CD4-positive, CD25-positive, alpha-beta regulatory T cell (primary cell): ENCODE measurements around the gene SBNO2. TPM values are rescaled to one million over a fixed set of nuclear protein-coding genes. Genes with fewer than 3 reads are reported as not detected.

Experiments used
- ATAC-seq, 2 donors: fragments of 150-1000 bp; cut with Tn5 transposase; one replicate each; pipeline ENCODE4 v1.10.0; 2021; ENCODE audit warnings: low read depth in 2 of 2, moderate number of reproducible peaks in 2 of 2, moderate library complexity in 1 of 2
- DNase-seq, 3 donors: peaks; one replicate each; pipeline versions ENCODE4 v3.0.0 to v3.0.0-alpha.2; 2012 to 2022; ENCODE audit warnings: mixed read lengths in 1 of 3
- H3K27ac ChIP-seq: one replicate; pipeline ENCODE4 v1.7.0; 2013; ENCODE audit warnings: mild to moderate bottlenecking, low read length; ENCODE audit not compliant: insufficient read depth, poor library complexity, severe bottlenecking
- H3K27me3 ChIP-seq: one replicate; pipeline ENCODE4 v1.7.0; 2013; ENCODE audit warnings: low read length; ENCODE audit not compliant: control insufficient read depth, insufficient read depth
- H3K36me3 ChIP-seq: one replicate; pipeline ENCODE4 v1.7.0; 2013; ENCODE audit warnings: mild to moderate bottlenecking, low read length, moderate library complexity; ENCODE audit not compliant: control insufficient read depth, insufficient read depth
- H3K4me1 ChIP-seq: 2 replicates; pipeline ENCODE4 v1.7.0; 2013; ENCODE audit warnings: mild to moderate bottlenecking, low read length; ENCODE audit not compliant: insufficient read depth, control insufficient read depth, poor library complexity, severe bottlenecking
- H3K4me3 ChIP-seq: one replicate; pipeline ENCODE4 v1.7.0; 2013; ENCODE audit warnings: low read depth, mild to moderate bottlenecking, low read length, moderate library complexity
- H3K9me3 ChIP-seq, 2 experiments: 1 replicate in 1 of 2; 2 replicates in 1 of 2; pipeline ENCODE4 v1.7.0; 2013; ENCODE audit warnings: low read length in 2 of 2, mild to moderate bottlenecking in 1 of 2, moderate library complexity in 1 of 2; ENCODE audit not compliant: control insufficient read depth in 2 of 2
- H3K27ac Mint-ChIP-seq, 3 donors: one replicate each; pipeline ENCODE4 v1.8.0; 2020 to 2022; ENCODE audit warnings: mild to moderate bottlenecking in 3 of 3, mixed read lengths in 3 of 3, moderate library complexity in 2 of 3
- H3K27me3 Mint-ChIP-seq: one replicate; pipeline ENCODE4 v1.8.0; 2022; ENCODE audit warnings: mild to moderate bottlenecking, mixed read lengths
- H3K36me3 Mint-ChIP-seq: one replicate; pipeline ENCODE4 v1.8.0; 2020; ENCODE audit warnings: mixed read lengths
- H3K4me1 Mint-ChIP-seq, 4 donors: one replicate each; pipeline ENCODE4 v1.8.0; 2020 to 2022; ENCODE audit warnings: mixed read lengths in 4 of 4, mild to moderate bottlenecking in 1 of 4
- H3K4me3 Mint-ChIP-seq, 4 donors: one replicate each; pipeline ENCODE4 v1.8.0; 2020 to 2022; ENCODE audit warnings: mild to moderate bottlenecking in 4 of 4, mixed read lengths in 4 of 4, moderate library complexity in 3 of 4
- H3K9me3 Mint-ChIP-seq, 7 donors: one replicate each; pipeline ENCODE4 v1.8.0; 2020 to 2022; ENCODE audit warnings: mixed read lengths in 7 of 7, mild to moderate bottlenecking in 3 of 7, moderate library complexity in 2 of 7
- polyA plus RNA-seq, 4 donors: library from polyadenylated mRNA; unstranded; fragments of 300-500 nt; fragmentation: Illumina TruSeq; gene quantifications; one replicate each; pipeline ENCODE4 v1.2.3, GENCODE V29; 2021
- total RNA-seq: library from RNA; stranded (reverse); gene quantifications from one replicate; pipeline ENCODE4 v1.2.3, GENCODE V29; 2022

SBNO2 gene
- total and polyA plus RNA-seq, 5 donors from 2014 or later: 2.0 to 139 (median 2.7) TPM

- Mint-ChIP-seq H3K9me3 (peaks cover 0 to 2% (median 0%) of the 10 kb centered on the region in 7 donors), H3K4me3 (peak overlapping the region; percentile 68 to 99 (median 95)), H3K27ac (peak overlapping the region; percentile 92 to 96 (median 95)), H3K36me3 (peaks cover 27% of the 10 kb centered on the region), H3K4me1 (peaks cover 0 to 71% (median 17%) of the 10 kb centered on the region in 4 donors), H3K27me3 (no peaks in the 10 kb centered on the region)
- DNase-seq (peak; percentile 66 to 95 (median 80)), ATAC-seq (peak; percentile 48 to 55)
- Histone ChIP-seq H3K27me3 (no peaks in the 10 kb centered on the region), H3K4me1 (peaks cover 84% of the 10 kb centered on the region), H3K27ac (peak overlapping the region; percentile 96), H3K4me3 (peak overlapping the region; percentile 75), H3K9me3 (no peaks in the 10 kb centered on the region), H3K36me3 (peaks cover 27% of the 10 kb centered on the region)
These were observed 104.9 kb downstream of the SBNO2 start for GRCh38 chr19:1069009-1069779.

GRCh38 chr19:1068009-1069001 is 105.8 kb downstream of the SBNO2 start:
- Histone ChIP-seq H3K4me3 (peak overlapping the region; percentile 75), H3K36me3 (peaks cover 21% of the 10 kb centered on the region), H3K9me3 (no peaks in the 10 kb centered on the region), H3K27ac (peak overlapping the region; percentile 96), H3K27me3 (no peaks in the 10 kb centered on the region), H3K4me1 (peaks cover 78% of the 10 kb centered on the region)
- peak; percentile 23 to 24 for ATAC-seq
- Mint-ChIP-seq H3K4me3 (peak overlapping the region; percentile 92 to 99 (median 96)), H3K36me3 (peaks cover 26% of the 10 kb centered on the region), H3K9me3 (peaks cover 0 to 2% (median 0%) of the 10 kb centered on the region in 7 donors), H3K4me1 (peaks cover 0 to 69% (median 18%) of the 10 kb centered on the region in 4 donors), H3K27me3 (no peaks in the 10 kb centered on the region), H3K27ac (peak overlapping the region; percentile 92 to 96 (median 95))
- peak; percentile 51 to 91 (median 82) for DNase-seq

DNA sequence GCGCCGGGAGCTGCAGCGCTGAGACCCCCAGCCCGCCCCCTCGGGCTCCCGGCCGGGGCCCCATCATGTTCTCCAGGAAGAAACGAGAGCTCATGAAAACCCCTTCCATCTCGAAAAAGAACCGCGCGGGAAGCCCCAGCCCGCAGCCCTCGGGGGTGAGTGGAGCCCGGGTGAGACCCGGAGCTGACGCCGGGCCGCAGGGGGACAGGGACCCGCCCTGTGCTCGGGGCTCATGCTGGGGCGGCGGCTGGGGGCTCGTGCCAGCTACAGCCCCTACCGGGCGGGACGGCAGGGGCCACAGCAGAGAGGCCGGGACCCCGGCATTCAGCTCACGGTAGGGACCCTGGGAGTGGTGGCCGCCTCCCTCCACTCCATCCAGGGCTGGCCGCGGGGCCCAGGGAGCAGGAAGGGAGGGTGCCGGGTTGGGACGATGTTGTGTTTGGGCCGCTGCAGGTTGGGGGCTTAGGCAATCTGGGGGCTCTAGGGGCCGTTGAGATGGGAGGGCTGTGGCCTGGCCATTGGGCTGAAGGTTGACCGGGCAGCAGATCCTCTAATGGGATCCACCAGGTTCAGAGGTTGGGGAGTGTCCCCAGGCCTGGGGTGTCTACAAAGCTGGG is 106.6 kb downstream of the SBNO2 start:
- Mint-ChIP-seq H3K4me3 (peak overlapping the region; percentile 92 to 99 (median 96)), H3K36me3 (peaks cover 18% of the 10 kb centered on the region), H3K27me3 (no peaks in the 10 kb centered on the region), H3K4me1 (peaks cover 0 to 62% (median 18%) of the 10 kb centered on the region in 4 donors), H3K9me3 (peaks cover 0 to 2% (median 0%) of the 10 kb centered on the region in 7 donors), H3K27ac (peak overlapping the region; percentile 92 to 94 (median 94))
- H3K9me3 ChIP-seq: no peaks in the 10 kb centered on the region
- peak overlapping the region; percentile 96 for H3K27ac ChIP-seq
- peak overlapping the region; percentile 62 for H3K4me3 ChIP-seq
- H3K27me3 ChIP-seq: no peaks in the 10 kb centered on the region
- H3K36me3 ChIP-seq: peaks cover 12% of the 10 kb centered on the region
- ATAC-seq (peak; percentile 23), DNase-seq (peak in 2 of 3 donors; percentile 72 to 79)
- peaks cover 69% of the 10 kb centered on the region for H3K4me1 ChIP-seq

DNA sequence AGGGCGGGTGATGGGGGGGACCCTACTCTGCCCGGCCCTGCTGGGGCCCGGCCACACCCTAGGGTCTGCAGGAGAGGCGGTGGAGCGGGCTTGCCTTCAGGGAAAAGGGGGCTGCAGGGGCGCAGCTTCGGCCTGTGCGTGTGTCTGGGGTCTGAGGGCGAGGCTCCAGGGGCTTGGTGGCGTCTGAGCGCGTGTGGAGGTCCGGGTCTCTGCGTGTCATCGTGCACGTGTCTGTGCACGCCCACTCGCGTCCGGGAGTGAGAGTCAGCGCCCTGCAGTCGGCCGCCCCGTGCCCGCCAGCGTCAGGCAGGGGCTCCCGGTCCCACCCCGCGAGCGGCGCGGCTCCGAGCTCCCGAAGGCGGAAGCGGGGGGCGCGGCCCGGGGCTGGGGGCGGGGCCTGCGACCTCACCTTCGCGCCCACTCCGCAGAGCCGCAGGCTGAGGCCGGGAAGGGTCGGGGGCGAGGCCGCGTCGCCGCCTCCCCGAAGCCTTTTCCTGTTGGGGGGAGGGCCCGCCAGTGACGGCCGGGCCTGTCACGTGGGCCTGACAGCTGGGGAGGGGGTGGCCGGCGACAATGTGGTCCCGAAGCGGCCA is 107.2 kb downstream of the SBNO2 start, which contains the start of gene ARHGAP45:
Gene ARHGAP45 (plus strand): TSS at position 420 of the 593 bp plus-strand sequence. CDS start 239 bp downstream, outside the sequence.
- Mint-ChIP-seq H3K4me3 (peak within 1 kb of the TSS; percentile 92 to 99 (median 96)), H3K27me3 (no peaks in the 10 kb centered on the region), H3K4me1 (peaks cover 0 to 56% (median 17%) of the 10 kb centered on the region in 4 donors), H3K36me3 (peaks cover 13% of the 10 kb centered on the region), H3K9me3 (peaks cover 0 to 2% (median 0%) of the 10 kb centered on the region in 7 donors), H3K27ac (peak within 1 kb of the TSS; percentile 92 to 94 (median 94))
- Histone ChIP-seq H3K4me3 (peak within 1 kb of the TSS; percentile 62), H3K4me1 (peaks cover 63% of the 10 kb centered on the region), H3K36me3 (peaks cover 8% of the 10 kb centered on the region), H3K27me3 (no peaks in the 10 kb centered on the region), H3K27ac (peak within 1 kb of the TSS; percentile 96), H3K9me3 (no peaks in the 10 kb centered on the region)
- DNase-seq (peak; percentile 80 to 94 (median 86)), ATAC-seq (peak; percentile 52 to 61)

- peaks cover 0 to 52% (median 15%) of the 10 kb centered on the region in 4 donors for H3K4me1 Mint-ChIP-seq
- Histone ChIP-seq H3K36me3 (peaks cover 5% of the 10 kb centered on the region), H3K4me1 (peaks cover 58% of the 10 kb centered on the region), H3K27me3 (no peaks in the 10 kb centered on the region), H3K27ac (peak overlapping the region; percentile 96), H3K9me3 (no peaks in the 10 kb centered on the region), H3K4me3 (no peak overlapping the region)
- peaks cover 10% of the 10 kb centered on the region for H3K36me3 Mint-ChIP-seq
- H3K9me3 Mint-ChIP-seq: peaks cover 0 to 2% (median 0%) of the 10 kb centered on the region in 7 donors
- no peaks in the 10 kb centered on the region for H3K27me3 Mint-ChIP-seq
- H3K4me3 Mint-ChIP-seq: peak overlapping the region; percentile 83 to 99 (median 87)
- no peak for DNase-seq
- ATAC-seq: no peak
- peak overlapping the region in 2 of 3 donors; percentile 60 to 71 for H3K27ac Mint-ChIP-seq
These were observed 107.8 kb downstream of the SBNO2 start for GRCh38 chr19:1066251-1066747.

- H3K4me3 ChIP-seq: no peak overlapping the region
- peaks cover 53% of the 10 kb centered on the region for H3K4me1 ChIP-seq
- H3K9me3 ChIP-seq: no peaks in the 10 kb centered on the region
- Mint-ChIP-seq H3K4me3 (peak overlapping the region; percentile 71 to 99 (median 82)), H3K27me3 (no peaks in the 10 kb centered on the region), H3K4me1 (peaks cover 0 to 51% (median 15%) of the 10 kb centered on the region in 4 donors), H3K9me3 (peaks cover 0 to 2% (median 0%) of the 10 kb centered on the region in 7 donors), H3K36me3 (peaks cover 10% of the 10 kb centered on the region), H3K27ac (peak overlapping the region in 2 of 3 donors; percentile 36 to 60)
- H3K27me3 ChIP-seq: no peaks in the 10 kb centered on the region
- ATAC-seq (no peak), DNase-seq (no peak)
- peaks cover 2% of the 10 kb centered on the region for H3K36me3 ChIP-seq
- peak overlapping the region; percentile 96 for H3K27ac ChIP-seq
These were observed 108.4 kb downstream of the SBNO2 start for GRCh38 chr19:1065606-1066109.
